Lower leg skin (tissue), 4 donors: ENCODE data around the gene GKN2. TPM values are rescaled to one million over a fixed set of nuclear protein-coding genes. Genes with fewer than 3 reads are reported as not detected.

Experiments used
- DNase-seq, 2 donors: peaks; one replicate each; pipeline ENCODE4 v3.0.0-alpha.2; 2019; ENCODE audit warnings: low spot score in 2 of 2
- H3K4me3 ChIP-seq: fragments of 200-600 bp; sonication (generic); 2 replicates; pipeline ENCODE4 v1.5.1; 2017; ENCODE audit warnings: mild to moderate bottlenecking, low read depth; ENCODE audit not compliant: poor library complexity, severe bottlenecking
- CTCF ChIP-seq, 3 donors: fragments of 450-650 bp; IDR thresholded peaks; one replicate each; pipeline ENCODE4 v1.5.1; 2016; ENCODE audit warnings: antibody characterized with exemption in 3 of 3, mild to moderate bottlenecking in 3 of 3, moderate library complexity in 2 of 3
- POLR2A ChIP-seq, 2 donors: fragments of 450-650 bp; IDR thresholded peaks; one replicate each; pipeline ENCODE4 v1.6.1; 2016 to 2017; ENCODE audit warnings: antibody characterized with exemption in 2 of 2, mild to moderate bottlenecking in 1 of 2, moderate library complexity in 1 of 2
- WGBS, 2 donors: methylation state at CpG; one replicate each; pipeline ENCODE4 v1.1.5; 2018; 5-methylcytosine and 5-hydroxymethylcytosine counted together
- intact Hi-C: fragments of 100-400 bp; cut with DNase I; formaldehyde crosslinking; loops from one replicate; pipeline ENCODE4 v1.15.0; 2023; ENCODE audit warnings: low total_unique reads
- total RNA-seq, 4 donors: library from RNA; depleted of rRNA; stranded (reverse); fragments of >200 nt; gene quantifications; one replicate each; pipeline ENCODE4 v1.1.0, GENCODE V29; 2016

GKN2 gene
- total RNA-seq, 4 donors from 2014 or later: not detected

DNA sequence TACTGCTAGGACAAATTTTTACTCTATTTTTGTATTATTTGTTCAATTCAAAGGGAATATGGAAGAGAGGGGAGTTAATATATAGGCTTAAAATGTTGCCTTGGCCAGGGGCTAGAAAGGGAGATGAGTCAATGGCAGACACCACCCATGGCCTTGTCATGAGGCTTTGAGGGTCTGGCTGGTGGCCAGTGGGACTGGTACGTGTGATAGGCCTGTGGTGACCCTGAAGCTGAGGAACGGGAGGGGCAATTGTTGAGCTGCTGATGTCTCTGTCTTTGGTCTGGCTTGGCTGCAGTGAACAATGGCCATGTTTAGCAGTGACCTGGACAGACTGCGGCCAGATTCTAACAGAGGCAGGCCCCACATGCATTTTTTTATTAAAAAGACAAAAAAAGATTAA is 40.2 kb upstream of the GKN2 start:
- TF ChIP-seq POLR2A (IDR thresholded peaks at IDR 0.05) (no peak), CTCF (IDR thresholded peaks at IDR 0.05) (no peak)
- intact Hi-C loops: no loop called here
- 73 to 78% methylated on average over 3 of the region's 3 CpGs for WGBS, 2 donors
- no peak overlapping the region for H3K4me3 ChIP-seq
- DNase-seq: no peak

- no peak for DNase-seq
- TF ChIP-seq POLR2A (IDR thresholded peaks at IDR 0.05) (no peak), CTCF (IDR thresholded peaks at IDR 0.05) (no peak)
- intact Hi-C loops: no loop called here
- 87 to 93% methylated on average over 5 of the region's 5 CpGs for WGBS, 2 donors
- no peak overlapping the region for H3K4me3 ChIP-seq
Measured at GRCh38 chr2:68992341-68992740, 39.6 kb upstream of the GKN2 start.

DNA sequence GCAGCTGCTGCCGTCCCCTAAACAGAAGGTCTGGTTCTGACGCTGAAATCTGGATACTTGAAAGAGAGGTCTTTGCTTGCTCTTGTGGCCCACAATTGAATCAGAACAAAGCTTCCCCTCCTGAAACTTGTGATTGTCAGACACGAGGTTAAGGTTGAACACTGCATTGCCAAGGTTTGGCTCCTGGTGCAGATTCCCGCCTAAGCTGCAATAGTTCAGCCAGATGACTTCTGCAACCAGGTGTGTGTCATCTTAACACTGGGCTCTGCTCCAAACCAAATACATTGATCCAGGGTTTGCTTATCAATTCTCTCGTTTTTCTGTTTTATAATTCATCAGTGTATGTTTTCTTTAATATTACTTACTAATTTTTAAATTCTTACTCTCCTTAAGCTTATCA is 36.3 kb upstream of the GKN2 start:
- TF ChIP-seq CTCF (IDR thresholded peaks at IDR 0.05) (no peak), POLR2A (IDR thresholded peaks at IDR 0.05) (no peak)
- 70 to 81% methylated on average over 5 of the region's 5 CpGs for WGBS, 2 donors
- no peak overlapping the region for H3K4me3 ChIP-seq
- DNase-seq: no peak
- intact Hi-C loops: no loop called here

DNA sequence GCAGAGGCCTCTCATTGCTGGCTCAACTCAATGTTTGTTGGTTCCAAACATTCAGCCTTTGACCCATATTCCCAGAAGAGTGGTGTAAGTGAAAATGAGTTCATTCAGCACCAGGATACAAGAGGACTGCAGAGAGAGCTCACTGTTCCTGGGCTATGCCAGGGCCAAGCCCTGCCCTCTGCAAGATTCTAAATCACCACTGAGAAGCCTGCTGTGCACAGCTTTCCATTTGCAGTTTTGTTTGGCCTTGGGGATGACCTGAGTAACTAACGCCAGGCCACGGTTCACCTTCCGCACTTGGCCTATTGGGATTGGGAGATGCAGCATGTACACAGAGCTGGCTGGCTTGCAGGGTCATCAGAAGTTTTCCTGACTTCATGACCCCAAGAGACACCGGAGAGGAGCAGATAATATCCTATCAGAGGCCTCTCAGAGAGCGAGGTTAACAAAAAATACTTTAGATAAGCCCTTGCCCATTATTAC is 34.4 kb upstream of the GKN2 start:
- intact Hi-C loops: no loop called here
- DNase-seq: no peak
- no peak for TF ChIP-seq POLR2A (IDR thresholded peaks at IDR 0.05)
- no peak for TF ChIP-seq CTCF (IDR thresholded peaks at IDR 0.05)
- no peak overlapping the region for H3K4me3 ChIP-seq
- 78 to 79% methylated on average over 5 of the region's 5 CpGs for WGBS, 2 donors

- WGBS, 2 donors: 71 to 77% methylated on average over 1 of the region's 1 CpG
- H3K4me3 ChIP-seq: no peak overlapping the region
- intact Hi-C loops: no loop called here
- DNase-seq: no peak
- TF ChIP-seq POLR2A (IDR thresholded peaks at IDR 0.05) (no peak), CTCF (IDR thresholded peaks at IDR 0.05) (no peak)
Measured at GRCh38 chr2:68980956-68981355, 28.3 kb upstream of the GKN2 start.

- WGBS, 2 donors: 85 to 92% methylated on average over 3 of the region's 3 CpGs
Measured at GRCh38 chr2:68978098-68978497, 25.4 kb upstream of the GKN2 start.

More at GRCh38 chr2:68978098-68978497, 25.4 kb upstream of the GKN2 start:
- H3K4me3 ChIP-seq: no peak overlapping the region
- no peak for DNase-seq
- TF ChIP-seq POLR2A (IDR thresholded peaks at IDR 0.05) (no peak), CTCF (IDR thresholded peaks at IDR 0.05) (no peak)
- intact Hi-C loops: no loop called here
